GM23338 (cell line): ENCODE data around the gene KCNAB2.

Experiments
- CREB1 ChIP-seq: fragments of 250-450 bp; sonication (Bioruptor Pico); IDR thresholded peaks from 2 replicates; pipeline ENCODE4 v1.5.0; 2020; ENCODE audit warnings: low read depth, mild to moderate bottlenecking, moderate library complexity
- EZH2phosphoT487 ChIP-seq: fragments of 200-600 bp; sonication (generic); IDR thresholded peaks from one replicate; pipeline ENCODE4 v1.8.1; 2018; ENCODE audit warnings: antibody characterized with exemption; ENCODE audit not compliant: unreplicated experiment
- TF ChIP-seq, protein P1 (sequence below), 2 experiments: fragments of 200-600 bp in 1 of 2; sonication (generic) in 1 of 2; conservative IDR thresholded peaks; 2 replicates each; pipeline versions ENCODE4 v1.5.1 to v1.6.1; 2016 to 2017; ENCODE audit warnings: antibody characterized with exemption in 2 of 2, low read depth in 2 of 2, mild to moderate bottlenecking in 2 of 2, moderate library complexity in 1 of 2

DNA sequence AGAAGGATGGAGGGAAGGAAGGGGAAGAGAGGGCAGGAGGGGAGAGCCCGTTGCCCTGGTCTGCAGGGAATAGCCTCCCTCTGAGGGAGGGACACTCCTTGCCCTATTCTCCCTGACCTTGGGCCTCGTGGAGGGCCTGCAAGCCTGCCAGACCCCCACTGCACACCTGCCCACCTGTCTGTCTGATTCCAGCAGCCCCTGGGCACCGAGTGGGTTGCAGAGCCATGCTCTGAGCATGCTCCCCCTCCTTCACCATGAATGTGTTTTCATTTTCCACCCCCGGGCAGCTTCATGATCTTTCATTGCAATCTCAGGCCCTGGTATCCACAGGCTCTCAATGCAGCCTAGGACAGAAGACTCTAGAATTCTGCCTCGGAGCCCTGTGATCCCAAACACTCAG lies 48.4 kb upstream of the KCNAB2 start:
- TF ChIP-seq CREB1 (no peak), EZH2phosphoT487 (no peak)
- TF ChIP-seq, protein P1, sequence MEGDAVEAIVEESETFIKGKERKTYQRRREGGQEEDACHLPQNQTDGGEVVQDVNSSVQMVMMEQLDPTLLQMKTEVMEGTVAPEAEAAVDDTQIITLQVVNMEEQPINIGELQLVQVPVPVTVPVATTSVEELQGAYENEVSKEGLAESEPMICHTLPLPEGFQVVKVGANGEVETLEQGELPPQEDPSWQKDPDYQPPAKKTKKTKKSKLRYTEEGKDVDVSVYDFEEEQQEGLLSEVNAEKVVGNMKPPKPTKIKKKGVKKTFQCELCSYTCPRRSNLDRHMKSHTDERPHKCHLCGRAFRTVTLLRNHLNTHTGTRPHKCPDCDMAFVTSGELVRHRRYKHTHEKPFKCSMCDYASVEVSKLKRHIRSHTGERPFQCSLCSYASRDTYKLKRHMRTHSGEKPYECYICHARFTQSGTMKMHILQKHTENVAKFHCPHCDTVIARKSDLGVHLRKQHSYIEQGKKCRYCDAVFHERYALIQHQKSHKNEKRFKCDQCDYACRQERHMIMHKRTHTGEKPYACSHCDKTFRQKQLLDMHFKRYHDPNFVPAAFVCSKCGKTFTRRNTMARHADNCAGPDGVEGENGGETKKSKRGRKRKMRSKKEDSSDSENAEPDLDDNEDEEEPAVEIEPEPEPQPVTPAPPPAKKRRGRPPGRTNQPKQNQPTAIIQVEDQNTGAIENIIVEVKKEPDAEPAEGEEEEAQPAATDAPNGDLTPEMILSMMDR (conservative IDR thresholded peaks at IDR 0.05; ENCODE audit: low read depth in 2 of 2): no peak
